CD14-positive monocyte (primary cell): ENCODE data around the gene LEUTX. TPM values are rescaled to one million over a fixed set of nuclear protein-coding genes. Genes with fewer than 3 reads are reported as not detected.

Experiments used
- DNase-seq, 3 donors: peaks; one replicate each; pipeline ENCODE4 v3.0.0-alpha.2; 2011 to 2022
- H2AFZ ChIP-seq: 2 replicates; pipeline ENCODE4 v1.6.0; 2012; ENCODE audit warnings: mild to moderate bottlenecking, low read depth, low read length, inconsistent platforms; ENCODE audit not compliant: insufficient read depth, poor library complexity, severe bottlenecking
- H3K27ac ChIP-seq, 2 donors: 1 replicate in 1 of 2; 2 replicates in 1 of 2; pipeline ENCODE4 v1.5.1; 2012 to 2013; ENCODE audit warnings: low read length in 2 of 2, control low read depth in 1 of 2, inconsistent platforms in 1 of 2, low read depth in 1 of 2, mild to moderate bottlenecking in 1 of 2
- H3K27me3 ChIP-seq, 2 donors: one replicate each; pipeline versions ENCODE4 v1.6.0 to v1.6.1; 2011 to 2013; ENCODE audit warnings: low read length in 2 of 2; ENCODE audit not compliant: control insufficient read depth in 2 of 2, insufficient read depth in 2 of 2
- H3K36me3 ChIP-seq, 2 donors: replicated peaks in 1 of 2; 1 replicate in 1 of 2; 2 replicates in 1 of 2; pipeline versions ENCODE4 v1.5.1 to v1.6.1; 2012 to 2013; ENCODE audit warnings: low read length in 2 of 2, control low read depth in 1 of 2, inconsistent platforms in 1 of 2, mild to moderate bottlenecking in 1 of 2; ENCODE audit not compliant: insufficient read depth in 2 of 2, control insufficient read depth in 1 of 2
- H3K4me1 ChIP-seq, 2 donors: 1 replicate in 1 of 2; 2 replicates in 1 of 2; pipeline versions ENCODE4 v1.5.1 to v1.6.1; 2012 to 2013; ENCODE audit warnings: low read length in 2 of 2, control low read depth in 1 of 2, inconsistent platforms in 1 of 2, mild to moderate bottlenecking in 1 of 2, moderate library complexity in 1 of 2; ENCODE audit not compliant: insufficient read depth in 2 of 2, control insufficient read depth in 1 of 2
- H3K4me2 ChIP-seq: replicated peaks from 2 replicates; pipeline ENCODE3; 2012; ENCODE audit warnings: low read length, moderate library complexity, mild to moderate bottlenecking; ENCODE audit not compliant: poor library complexity, severe bottlenecking; ENCODE audit errors: extremely low read depth
- H3K4me3 ChIP-seq, 3 experiments: fragments of 200-600 bp in 1 of 3; sonication (generic) in 1 of 3; replicated peaks in 1 of 3; 1 replicate in 2 of 3; 2 replicates in 1 of 3; pipeline ENCODE4 v1.5.1; 2011 to 2013; ENCODE audit warnings: low read length in 3 of 3, mild to moderate bottlenecking in 3 of 3, control low read depth in 2 of 3, low read depth in 2 of 3, inconsistent platforms in 1 of 3, moderate library complexity in 1 of 3
- H3K79me2 ChIP-seq: 2 replicates; pipeline ENCODE4 v1.6.0; 2012; ENCODE audit warnings: mild to moderate bottlenecking, control low read depth, inconsistent platforms, low read length, moderate library complexity; ENCODE audit not compliant: insufficient read depth
- H3K9ac ChIP-seq: 2 replicates; pipeline ENCODE4 v1.6.0; 2017; ENCODE audit warnings: low read length, mild to moderate bottlenecking; ENCODE audit not compliant: insufficient read depth, poor library complexity, severe bottlenecking
- H3K9me3 ChIP-seq, 2 donors: replicated peaks in 1 of 2; 1 replicate in 1 of 2; 2 replicates in 1 of 2; pipeline versions ENCODE4 v1.5.1 to v1.6.1; 2012 to 2013; ENCODE audit warnings: low read length in 2 of 2, control low read depth in 1 of 2; ENCODE audit not compliant: control insufficient read depth in 1 of 2, insufficient read depth in 1 of 2
- H4K20me1 ChIP-seq: 2 replicates; pipeline ENCODE4 v1.6.0; 2012; ENCODE audit warnings: mild to moderate bottlenecking, low read length, control low read depth, moderate library complexity; ENCODE audit not compliant: insufficient read depth
- H3K27ac Mint-ChIP-seq, 7 donors: one replicate each; pipeline ENCODE4 v1.8.0; 2020; ENCODE audit warnings: mild to moderate bottlenecking in 7 of 7, mixed read lengths in 7 of 7, moderate library complexity in 6 of 7, inconsistent platforms in 2 of 7
- H3K27me3 Mint-ChIP-seq, 3 donors: one replicate each; pipeline ENCODE4 v1.8.0; 2021 to 2022; ENCODE audit warnings: low read depth in 3 of 3, mild to moderate bottlenecking in 3 of 3, mixed read lengths in 3 of 3, moderate library complexity in 3 of 3, inconsistent platforms in 1 of 3
- H3K36me3 Mint-ChIP-seq, 2 donors: one replicate each; pipeline ENCODE4 v1.8.0; 2020; ENCODE audit warnings: mixed read lengths in 2 of 2, inconsistent platforms in 1 of 2, mild to moderate bottlenecking in 1 of 2
- H3K4me1 Mint-ChIP-seq: one replicate; pipeline ENCODE4 v1.8.0; 2020; ENCODE audit warnings: mild to moderate bottlenecking, mixed read lengths
- H3K4me3 Mint-ChIP-seq, 2 donors: one replicate each; pipeline ENCODE4 v1.8.0; 2020; ENCODE audit warnings: mild to moderate bottlenecking in 2 of 2, mixed read lengths in 2 of 2, moderate library complexity in 1 of 2
- H3K9me3 Mint-ChIP-seq, 7 donors: one replicate each; pipeline ENCODE4 v1.8.0; 2020 to 2022; ENCODE audit warnings: mixed read lengths in 7 of 7, mild to moderate bottlenecking in 6 of 7, moderate library complexity in 6 of 7, inconsistent platforms in 2 of 7
- WGBS: methylation state at CpG from one replicate; pipeline ENCODE4 v1.1.5; 2013; ENCODE audit warnings: missing lambda C conversion rate; ENCODE audit not compliant: insufficient coverage; 5-methylcytosine and 5-hydroxymethylcytosine counted together
- intact Hi-C, 2 donors: fragments of 100-400 bp; cut with micrococcal nuclease; formaldehyde crosslinking; loops; one replicate each; pipeline versions ENCODE4 v1.15.0 to v1.15.1; 2023
- polyA plus RNA-seq, 3 donors: library from polyadenylated mRNA; depleted of rRNA in 1 of 3; unstranded in 2 of 3; stranded (reverse) in 1 of 3; fragments of 300-500 nt in 2 of 3; fragments of >200 nt in 1 of 3; fragmentation: Illumina TruSeq in 2 of 3; gene quantifications; 1 replicate in 2 of 3; 2 replicates in 1 of 3; pipeline ENCODE4 v1.2.3, GENCODE V29; 2012 to 2021
- TF ChIP-seq, protein P1 (sequence below): fragments of 200-600 bp; IDR thresholded peaks from one replicate; pipeline ENCODE4 v1.8.0; 2022; ENCODE audit warnings: antibody characterized with exemption, mild to moderate bottlenecking

Gene LEUTX
- polyA plus RNA-seq, 3 donors: not detected

DNA sequence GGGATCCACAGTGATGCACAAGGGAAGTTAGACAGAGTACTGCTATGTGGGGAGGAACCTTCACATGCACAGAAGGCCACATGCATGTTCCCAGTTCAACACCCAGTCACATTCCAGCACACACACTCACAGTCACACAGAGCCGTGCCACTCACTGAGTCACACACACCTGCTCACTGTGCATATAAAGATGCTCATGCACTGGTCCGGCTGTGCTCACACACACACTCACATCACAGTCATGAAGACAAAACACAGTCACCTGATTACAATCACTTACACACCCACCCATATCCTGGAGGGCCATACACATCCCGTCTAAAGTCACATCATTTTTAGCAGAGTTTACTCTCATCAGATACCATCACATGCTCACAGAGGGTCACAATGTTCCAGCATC is 41.3 kb upstream of the LEUTX start:
- intact Hi-C loops: no loop called here
- Histone ChIP-seq H3K36me3 (no peaks in the 10 kb centered on the region), H3K79me2 (no peaks in the 10 kb centered on the region), H3K27ac (no peak overlapping the region), H3K27me3 (no peaks in the 10 kb centered on the region), H3K4me3 (no peak overlapping the region), H3K9ac (no peak overlapping the region), H3K9me3 (no peaks in the 10 kb centered on the region), H4K20me1 (no peaks in the 10 kb centered on the region), H3K4me2 (no peak overlapping the region), H2AFZ (no peak overlapping the region), H3K4me1 (peaks cover 0 to 5% of the 10 kb centered on the region in 2 donors)
- H3K27ac Mint-ChIP-seq: no peak overlapping the region
- TF ChIP-seq, protein P1, sequence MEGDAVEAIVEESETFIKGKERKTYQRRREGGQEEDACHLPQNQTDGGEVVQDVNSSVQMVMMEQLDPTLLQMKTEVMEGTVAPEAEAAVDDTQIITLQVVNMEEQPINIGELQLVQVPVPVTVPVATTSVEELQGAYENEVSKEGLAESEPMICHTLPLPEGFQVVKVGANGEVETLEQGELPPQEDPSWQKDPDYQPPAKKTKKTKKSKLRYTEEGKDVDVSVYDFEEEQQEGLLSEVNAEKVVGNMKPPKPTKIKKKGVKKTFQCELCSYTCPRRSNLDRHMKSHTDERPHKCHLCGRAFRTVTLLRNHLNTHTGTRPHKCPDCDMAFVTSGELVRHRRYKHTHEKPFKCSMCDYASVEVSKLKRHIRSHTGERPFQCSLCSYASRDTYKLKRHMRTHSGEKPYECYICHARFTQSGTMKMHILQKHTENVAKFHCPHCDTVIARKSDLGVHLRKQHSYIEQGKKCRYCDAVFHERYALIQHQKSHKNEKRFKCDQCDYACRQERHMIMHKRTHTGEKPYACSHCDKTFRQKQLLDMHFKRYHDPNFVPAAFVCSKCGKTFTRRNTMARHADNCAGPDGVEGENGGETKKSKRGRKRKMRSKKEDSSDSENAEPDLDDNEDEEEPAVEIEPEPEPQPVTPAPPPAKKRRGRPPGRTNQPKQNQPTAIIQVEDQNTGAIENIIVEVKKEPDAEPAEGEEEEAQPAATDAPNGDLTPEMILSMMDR: no peak
- no peak for DNase-seq
- no peak overlapping the region for H3K4me3 Mint-ChIP-seq
- no peaks in the 10 kb centered on the region for H3K36me3 Mint-ChIP-seq
- 90% methylated on average over 3 of the region's 3 CpGs for WGBS
- peaks cover 4% of the 10 kb centered on the region for H3K4me1 Mint-ChIP-seq
- H3K27me3 Mint-ChIP-seq: peaks cover 4 to 10% (median 9%) of the 10 kb centered on the region in 3 donors
- H3K9me3 Mint-ChIP-seq: no peaks in the 10 kb centered on the region

DNA sequence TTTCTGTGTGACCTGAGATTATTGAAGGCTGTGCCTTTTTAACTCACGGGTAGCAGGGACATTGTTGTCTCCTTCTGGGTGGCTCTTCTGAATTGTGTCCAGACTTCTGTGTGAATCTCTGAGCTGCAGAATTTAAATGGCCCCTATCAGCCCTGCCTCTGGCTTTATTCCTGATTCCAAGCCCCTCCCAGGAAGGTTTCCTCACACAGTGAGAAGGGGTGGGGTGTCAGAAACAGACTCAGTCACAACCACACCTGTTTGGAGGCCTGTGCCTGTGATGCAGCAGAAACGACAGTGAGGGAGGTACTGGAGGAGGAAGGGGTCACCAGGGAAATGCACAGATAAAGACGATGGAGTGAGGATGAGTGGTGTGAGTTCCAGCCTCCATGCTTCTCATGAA is 40.8 kb upstream of the LEUTX start, which contains the start of gene CLC:
Gene CLC, minus strand, starts transcription at position 139 of the 400 bp plus-strand sequence. Its CDS starts 77 bp downstream, at position 62.
- no peak within 1 kb of the TSS for H3K27ac ChIP-seq
- Mint-ChIP-seq H3K27ac (no peak within 1 kb of the TSS), H3K4me3 (peak within 1 kb of the TSS in 1 of 2 donors; percentile 1), H3K36me3 (no peaks in the 10 kb centered on the region), H3K4me1 (peaks cover 4% of the 10 kb centered on the region), H3K27me3 (peaks cover 4 to 12% (median 11%) of the 10 kb centered on the region in 3 donors), H3K9me3 (no peaks in the 10 kb centered on the region)
- no peak within 1 kb of the TSS for H3K4me2 ChIP-seq
- no peaks in the 10 kb centered on the region for H3K79me2 ChIP-seq
- no peaks in the 10 kb centered on the region for H3K27me3 ChIP-seq
- TF ChIP-seq, protein P1: no peak
- no peaks in the 10 kb centered on the region for H3K9me3 ChIP-seq
- no peak within 1 kb of the TSS for H3K9ac ChIP-seq
- peaks cover 0 to 5% of the 10 kb centered on the region in 2 donors for H3K4me1 ChIP-seq
- no peak within 1 kb of the TSS for H3K4me3 ChIP-seq
- no peak for DNase-seq
- no CpG with 5 or more reads among the region's 3 CpGs for WGBS
- H3K36me3 ChIP-seq: no peaks in the 10 kb centered on the region
- no peak within 1 kb of the TSS for H2AFZ ChIP-seq
- H4K20me1 ChIP-seq: no peaks in the 10 kb centered on the region
- intact Hi-C loops: no loop called here
